DND-41 (cell line): ENCODE measurements around the gene VWA8.

Source experiments
- EZH2 ChIP-seq: IDR thresholded peaks from 3 replicates; pipeline ENCODE4 v1.6.1; 2012; ENCODE audit warnings: borderline replicate concordance, low read depth, mild to moderate bottlenecking, moderate library complexity, low read length, inconsistent platforms; ENCODE audit not compliant: severe bottlenecking
- TF ChIP-seq, protein P1 (sequence below): IDR thresholded peaks from 2 replicates; pipeline ENCODE4 v1.5.1; 2012; ENCODE audit warnings: borderline replicate concordance, low read length, moderate library complexity, mild to moderate bottlenecking; ENCODE audit not compliant: poor library complexity, severe bottlenecking; ENCODE audit errors: extremely low read depth

DNA sequence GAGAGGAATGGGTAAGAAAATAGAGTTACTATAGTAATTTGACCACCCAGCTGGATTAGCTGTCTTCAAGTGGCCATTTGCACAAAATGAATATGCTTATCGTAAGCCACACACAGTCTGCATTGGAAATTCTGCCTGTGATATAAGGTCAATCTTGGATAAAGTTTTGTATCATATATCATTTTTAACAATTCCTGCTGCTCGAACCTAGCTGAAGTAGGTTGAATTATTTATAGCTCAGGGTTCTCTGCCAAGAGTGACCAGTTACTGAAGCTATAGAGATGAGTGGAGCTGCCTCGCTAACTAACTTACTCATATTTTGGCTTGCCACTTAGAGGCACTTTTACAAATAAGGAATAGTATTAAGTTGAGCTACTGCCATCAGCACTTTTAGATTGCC is 282.7 kb downstream of the VWA8 start:
- no peak for TF ChIP-seq EZH2
- TF ChIP-seq, protein P1, sequence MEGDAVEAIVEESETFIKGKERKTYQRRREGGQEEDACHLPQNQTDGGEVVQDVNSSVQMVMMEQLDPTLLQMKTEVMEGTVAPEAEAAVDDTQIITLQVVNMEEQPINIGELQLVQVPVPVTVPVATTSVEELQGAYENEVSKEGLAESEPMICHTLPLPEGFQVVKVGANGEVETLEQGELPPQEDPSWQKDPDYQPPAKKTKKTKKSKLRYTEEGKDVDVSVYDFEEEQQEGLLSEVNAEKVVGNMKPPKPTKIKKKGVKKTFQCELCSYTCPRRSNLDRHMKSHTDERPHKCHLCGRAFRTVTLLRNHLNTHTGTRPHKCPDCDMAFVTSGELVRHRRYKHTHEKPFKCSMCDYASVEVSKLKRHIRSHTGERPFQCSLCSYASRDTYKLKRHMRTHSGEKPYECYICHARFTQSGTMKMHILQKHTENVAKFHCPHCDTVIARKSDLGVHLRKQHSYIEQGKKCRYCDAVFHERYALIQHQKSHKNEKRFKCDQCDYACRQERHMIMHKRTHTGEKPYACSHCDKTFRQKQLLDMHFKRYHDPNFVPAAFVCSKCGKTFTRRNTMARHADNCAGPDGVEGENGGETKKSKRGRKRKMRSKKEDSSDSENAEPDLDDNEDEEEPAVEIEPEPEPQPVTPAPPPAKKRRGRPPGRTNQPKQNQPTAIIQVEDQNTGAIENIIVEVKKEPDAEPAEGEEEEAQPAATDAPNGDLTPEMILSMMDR: no peak
